SKM-1 treated with dmso at 0.1 percent for 144 hours (cell line): Measurements from ENCODE around the gene NRXN2.
"Not testable (repeated sequence)": the region's sequence is repeated elsewhere in the genome, so short reads cannot be mapped to it uniquely, and the experiment has no call there.

Experiments
- DNase-seq: peaks from one replicate; lab custom pipeline; 2025; ENCODE audit not compliant: unreplicated experiment; lab: John Stamatoyannopoulos, UW

Gene NRXN2

GRCh38 chr11:64609436-64610047, 113.5 kb downstream of the NRXN2 start:
- DNase-seq, result no peak

GRCh38 chr11:64608636-64609035, 114.4 kb downstream of the NRXN2 start:
- no peak for DNase-seq

DNA sequence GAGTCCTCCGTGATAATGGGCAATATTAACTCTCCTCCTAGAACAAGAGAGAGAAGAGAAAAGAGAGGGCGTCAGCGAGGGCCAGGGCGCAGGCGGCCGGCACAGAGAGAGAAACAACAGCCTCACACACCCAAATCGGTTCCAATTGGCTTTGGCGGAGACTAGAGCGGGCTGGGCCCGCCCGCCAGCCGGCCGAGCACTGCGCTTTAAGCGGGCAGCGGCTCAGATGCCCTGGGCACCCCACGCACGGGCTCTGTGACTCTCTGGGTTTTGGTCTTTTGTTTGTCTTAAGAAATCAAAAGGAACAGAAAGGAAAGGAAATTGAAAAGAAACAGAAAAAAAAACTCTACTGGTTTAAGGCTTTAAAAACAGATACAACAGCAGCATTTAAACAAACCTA, 115.0 kb downstream of the NRXN2 start:
- no peak for DNase-seq

GRCh38 chr11:64607381-64607985, 115.5 kb downstream of the NRXN2 start:
- DNase-seq, result no peak

GRCh38 chr11:64606796-64607380, 116.1 kb downstream of the NRXN2 start:
- DNase-seq, result no peak

GRCh38 chr11:64605656-64606585, 117.1 kb downstream of the NRXN2 start:
- no peak for DNase-seq

GRCh38 chr11:64605244-64605560, 117.8 kb downstream of the NRXN2 start:
- no peak for DNase-seq

DNA sequence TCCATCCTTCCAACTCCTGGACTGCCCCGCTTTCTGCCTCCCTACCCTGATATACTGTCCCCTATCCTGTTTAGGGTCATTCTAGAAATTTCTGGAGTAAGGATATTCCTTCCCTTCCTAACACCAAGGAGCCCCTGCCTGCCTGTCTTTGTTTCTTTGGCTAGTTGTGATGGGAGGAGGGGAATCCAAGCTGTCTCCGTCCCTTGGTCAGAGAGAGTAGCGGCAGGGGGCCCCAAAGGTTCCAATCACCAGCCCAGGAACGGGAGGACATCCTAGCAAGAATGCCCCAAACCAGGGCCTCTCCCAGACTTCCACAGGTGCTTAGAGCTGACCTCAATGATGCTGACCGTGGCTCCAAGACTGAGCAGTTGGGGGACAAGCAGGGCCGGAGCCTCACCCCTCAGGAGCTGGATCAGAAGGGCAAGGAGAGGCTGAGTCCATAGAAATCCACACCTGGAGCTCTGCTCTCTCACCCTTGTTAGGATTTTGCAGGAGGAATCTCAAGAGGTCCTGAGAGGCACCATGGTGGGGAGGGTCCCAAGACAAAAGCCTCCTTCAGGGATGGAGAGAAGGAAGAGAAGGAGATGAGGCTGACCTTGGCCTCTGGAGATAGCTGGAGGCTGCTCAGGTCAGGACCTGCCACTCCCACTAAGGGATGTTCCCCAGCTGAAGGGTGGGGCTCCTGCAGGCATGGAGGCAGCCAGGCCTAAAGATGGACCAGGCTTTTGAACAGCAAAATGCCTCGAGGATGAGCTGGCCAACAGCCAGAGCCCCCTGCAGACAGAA, 118.3 kb downstream of the NRXN2 start:
- DNase-seq, result no peak

DNA sequence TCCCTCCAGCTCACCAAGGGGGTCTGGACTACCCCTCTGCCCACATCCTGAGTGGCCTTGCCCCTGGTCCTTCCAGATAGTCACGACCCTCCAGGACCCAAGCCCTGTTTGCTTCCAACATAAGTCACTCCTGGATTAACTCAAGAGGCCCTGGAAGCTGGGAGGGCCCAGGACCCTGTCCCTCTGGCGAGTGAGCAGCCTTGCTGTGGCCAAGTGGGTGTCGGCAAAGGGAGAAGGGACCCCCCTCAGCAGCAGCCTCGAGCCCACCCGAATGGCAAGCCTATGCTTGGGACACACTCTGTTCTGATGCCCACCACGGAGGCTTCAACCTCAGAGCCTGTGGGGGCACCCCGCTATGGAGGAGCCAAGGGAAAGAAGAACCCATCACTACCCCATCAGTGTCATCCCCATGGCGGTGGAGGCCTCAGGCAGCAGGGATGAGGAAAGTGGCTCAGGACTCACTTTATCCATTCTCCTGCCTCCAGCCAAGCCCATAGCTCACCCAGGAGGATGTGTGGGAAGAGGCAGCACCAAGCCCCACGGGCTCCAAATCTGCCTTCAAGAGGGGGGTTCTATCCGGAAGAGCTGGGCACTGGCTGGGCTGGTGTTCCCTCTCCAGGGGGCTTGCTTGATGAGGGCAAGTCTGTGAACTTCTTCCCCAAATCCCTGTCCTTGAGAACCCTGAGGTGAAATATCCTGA, 119.4 kb downstream of the NRXN2 start:
- no peak for DNase-seq

- no peak for DNase-seq
Measured at GRCh38 chr11:64602466-64603070, 120.4 kb downstream of the NRXN2 start.

- DNase-seq, result no peak
Measured at GRCh38 chr11:64601605-64602465, 121.2 kb downstream of the NRXN2 start.

GRCh38 chr11:64600281-64600992, 122.6 kb downstream of the NRXN2 start:
- no peak for DNase-seq

DNA sequence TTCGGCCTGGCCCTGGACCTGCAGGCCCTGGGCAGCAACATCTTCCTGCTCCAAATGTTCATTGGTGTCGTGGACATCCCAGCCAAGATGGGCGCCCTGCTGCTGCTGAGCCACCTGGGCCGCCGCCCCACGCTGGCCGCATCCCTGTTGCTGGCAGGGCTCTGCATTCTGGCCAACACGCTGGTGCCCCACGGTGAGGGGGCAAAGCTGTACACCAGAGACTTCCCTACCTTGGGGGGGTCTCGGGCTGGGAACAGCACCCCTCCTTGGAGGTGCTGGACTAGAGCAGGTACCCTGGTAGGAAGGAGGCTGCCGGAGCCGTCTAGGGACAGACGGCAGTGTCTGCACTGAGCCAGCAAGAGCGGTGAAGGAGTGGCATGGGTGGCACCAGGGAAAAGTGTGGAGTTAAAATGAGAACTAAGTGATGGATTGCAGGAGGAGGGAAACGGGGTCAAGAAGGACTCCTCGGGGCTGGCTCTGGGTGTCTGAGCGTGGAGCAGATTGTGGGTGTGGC, 123.2 kb downstream of the NRXN2 start:
- no peak for DNase-seq

GRCh38 chr11:64598797-64599697, 124.0 kb downstream of the NRXN2 start:
- no peak for DNase-seq

DNA sequence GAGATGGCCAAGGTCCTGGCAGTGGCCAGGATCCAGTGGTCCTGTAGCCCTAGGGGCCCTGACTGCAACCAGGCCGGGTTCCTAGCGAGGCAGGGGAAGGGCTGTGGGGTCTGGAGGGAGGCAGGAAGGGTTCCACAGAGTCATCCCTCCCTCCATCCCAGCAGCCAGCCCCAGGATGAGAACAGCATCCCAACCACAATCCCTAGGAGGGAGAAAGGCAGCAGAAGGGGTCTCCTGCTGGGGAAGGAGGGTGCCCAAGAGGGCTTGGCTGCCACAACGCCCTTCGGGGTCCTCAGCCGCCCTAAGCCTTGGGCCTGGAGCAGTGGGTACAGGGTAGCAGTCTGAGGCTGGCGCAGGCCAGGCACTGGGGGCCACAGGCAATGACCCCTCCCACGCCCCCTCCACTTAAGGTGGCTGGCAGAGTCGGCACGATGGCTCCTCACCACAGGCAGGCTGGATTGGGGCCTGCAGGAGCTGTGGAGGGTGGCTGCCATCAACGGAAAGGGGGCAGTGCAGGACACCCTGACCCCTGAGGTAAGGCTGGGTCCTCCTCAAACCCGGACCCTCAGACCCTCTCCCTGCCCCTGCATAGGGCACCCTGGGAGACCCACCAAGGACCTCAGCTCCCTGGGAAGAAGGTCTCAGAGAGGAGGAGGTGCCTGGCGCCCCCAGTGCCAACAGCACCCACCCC, 124.7 kb downstream of the NRXN2 start:
- DNase-seq, result no peak

GRCh38 chr11:64597671-64598101, 125.3 kb downstream of the NRXN2 start:
- DNase-seq, result no peak

- DNase-seq, result not testable (repeated sequence)
Measured at GRCh38 chr11:64595922-64596321, 127.1 kb downstream of the NRXN2 start.
